Measurements from ENCODE around the gene VAX1.

GRCh38 chr10:117168729-117169128 lies 30.7 kb upstream of the VAX1 start:
- TF ChIP-seq POLR2A (IDR thresholded peaks at IDR 0.05; ENCODE audit: low read length) (no peak), GATA1 (IDR thresholded peaks at IDR 0.05; ENCODE audit: low read depth, low read length) (no peak)
